HepG2 (cell line): Measurements from ENCODE around the gene GNAI2. TPM values are rescaled to one million over a fixed set of nuclear protein-coding genes. Genes with fewer than 3 reads are reported as not detected.

Experiments
- DR1 ChIP-seq: sonication (generic); formaldehyde crosslinking; IDR thresholded peaks from 2 replicates; pipeline ENCODE4 v1.8.0; 2021; ENCODE audit warnings: mild to moderate bottlenecking, missing genetic modification reagents, inconsistent platforms
- ETV6 ChIP-seq: sonication (generic); formaldehyde crosslinking; conservative IDR thresholded peaks from 2 replicates; pipeline ENCODE4 v1.4.0; 2020; ENCODE audit warnings: missing genetic modification reagents
- FLYWCH1 ChIP-seq: sonication (generic); formaldehyde crosslinking; IDR thresholded peaks from 2 replicates; pipeline ENCODE4 v1.8.1; 2023; ENCODE audit warnings: mild to moderate bottlenecking, missing genetic modification reagents
- MEF2D ChIP-seq: sonication (generic); formaldehyde crosslinking; IDR thresholded peaks from 2 replicates; pipeline ENCODE4 v1.5.1; 2020; ENCODE audit warnings: mild to moderate bottlenecking, missing genetic modification reagents
- NFE2 ChIP-seq: sonication (generic); formaldehyde crosslinking; IDR thresholded peaks from 2 replicates; pipeline ENCODE4 v1.4.0; 2020; ENCODE audit warnings: missing genetic modification reagents
- PCBP2 ChIP-seq: fragments of 200-400 bp; formaldehyde crosslinking; optimal IDR thresholded peaks from 2 replicates; pipeline ENCODE3; 2018; ENCODE audit warnings: low read length, low read depth; ENCODE audit not compliant: poor library complexity, severe bottlenecking
- ZBTB1 ChIP-seq: sonication (generic); formaldehyde crosslinking; IDR thresholded peaks from 2 replicates; pipeline ENCODE4 v1.4.0; 2020; ENCODE audit warnings: missing genetic modification reagents, borderline replicate concordance
- ZNF558 ChIP-seq: sonication (generic); formaldehyde crosslinking; IDR thresholded peaks from 2 replicates; pipeline ENCODE4 v1.9.0; 2022; ENCODE audit warnings: mild to moderate bottlenecking, missing genetic modification reagents, borderline replicate concordance
- ZNF569 ChIP-seq: sonication (generic); formaldehyde crosslinking; IDR thresholded peaks from 2 replicates; pipeline ENCODE4 v1.5.0; 2020; ENCODE audit warnings: mild to moderate bottlenecking, missing genetic modification reagents, moderate library complexity, borderline replicate concordance
- ZNF782 ChIP-seq: sonication (generic); formaldehyde crosslinking; IDR thresholded peaks from 2 replicates; pipeline ENCODE4 v1.4.0; 2020; ENCODE audit warnings: missing genetic modification reagents, mild to moderate bottlenecking, borderline replicate concordance
- polyA plus RNA-seq, 8 experiments: library from polyadenylated mRNA; depleted of rRNA in 3 of 8; stranded (reverse) in 7 of 8; unstranded in 1 of 8; fragments of >200 nt; fragmentation: Illumina TruSeq in 4 of 8; extraction: Trizol in 4 of 8; gene quantifications; 2 replicates each; pipeline versions ENCODE4 v1.2.1 to v1.2.3, GENCODE V29; 2011 to 2016; ENCODE audit warnings: low read depth in 4 of 8, missing spikeins in 1 of 8, mixed read lengths in 1 of 8; ENCODE audit not compliant: insufficient read depth in 1 of 8
- total RNA-seq, 5 experiments: library from RNA; depleted of rRNA; stranded (reverse); fragments of >200 nt; fragmentation: Illumina TruSeq; extraction: Trizol; gene quantifications; 2 replicates each; pipeline ENCODE4 v1.2.3, GENCODE V29; 2016; ENCODE audit warnings: low read depth in 1 of 5
- TF ChIP-seq, protein P1 (sequence below): sonication (generic); formaldehyde crosslinking; IDR thresholded peaks from 2 replicates; pipeline ENCODE4 v1.4.0; 2020; ENCODE audit warnings: missing genetic modification reagents
- TF ChIP-seq, protein P2 (sequence below): sonication (generic); formaldehyde crosslinking; IDR thresholded peaks from 2 replicates; pipeline ENCODE4 v1.8.0; 2022; ENCODE audit warnings: missing genetic modification reagents, mild to moderate bottlenecking, borderline replicate concordance

The GNAI2 gene
- total and polyA plus RNA-seq, 2 of the 13 experiments (the other 11 are each of a cell fraction or from before 2014, with no cell fraction given) = 51.1 to 66.2 TPM

DNA sequence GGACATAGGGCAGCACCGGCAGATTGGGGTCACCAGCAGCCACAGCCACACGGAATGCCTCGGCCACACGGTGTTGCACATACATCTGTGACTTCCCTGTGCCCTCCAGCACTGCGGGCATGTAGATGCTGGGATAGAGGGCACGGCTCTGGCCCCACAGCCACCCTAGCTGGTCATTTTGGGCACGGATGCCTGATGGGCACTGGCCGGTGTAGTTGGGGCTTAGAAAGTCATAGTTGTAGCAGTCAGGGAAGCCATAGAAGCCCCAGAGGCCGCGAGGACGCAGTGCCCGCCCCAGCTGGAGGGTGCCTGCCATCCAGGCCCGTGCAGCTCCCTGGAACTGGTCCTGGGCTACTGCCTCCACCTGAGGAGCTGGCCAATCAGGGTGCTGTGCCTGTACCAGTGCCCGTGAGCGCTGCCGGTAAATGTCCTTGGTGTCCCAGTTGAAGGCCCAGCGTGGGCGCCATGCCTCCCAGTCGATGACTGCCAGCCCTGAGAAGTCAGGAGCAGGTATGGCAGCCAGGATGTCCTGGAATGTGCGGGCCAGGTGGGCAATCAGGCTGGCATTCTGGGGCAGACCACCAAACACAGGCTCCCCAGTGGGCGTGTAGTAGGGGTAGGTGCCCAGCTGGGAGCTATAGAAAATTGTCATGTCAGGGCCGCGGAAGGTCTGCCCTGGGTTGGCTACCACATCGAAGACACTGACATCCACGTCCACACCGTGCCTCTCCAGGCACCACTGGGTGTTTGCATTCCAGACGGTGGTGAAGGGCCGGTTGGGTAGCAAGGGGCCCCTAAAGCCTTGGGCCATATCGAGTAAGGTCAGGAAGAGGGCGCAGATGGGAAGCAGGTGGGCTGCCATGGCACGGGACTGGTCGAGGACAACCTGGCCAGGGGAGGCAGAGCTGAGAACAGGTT lies 66.3 kb downstream of the GNAI2 start (continued):
- TF ChIP-seq, protein P1, sequence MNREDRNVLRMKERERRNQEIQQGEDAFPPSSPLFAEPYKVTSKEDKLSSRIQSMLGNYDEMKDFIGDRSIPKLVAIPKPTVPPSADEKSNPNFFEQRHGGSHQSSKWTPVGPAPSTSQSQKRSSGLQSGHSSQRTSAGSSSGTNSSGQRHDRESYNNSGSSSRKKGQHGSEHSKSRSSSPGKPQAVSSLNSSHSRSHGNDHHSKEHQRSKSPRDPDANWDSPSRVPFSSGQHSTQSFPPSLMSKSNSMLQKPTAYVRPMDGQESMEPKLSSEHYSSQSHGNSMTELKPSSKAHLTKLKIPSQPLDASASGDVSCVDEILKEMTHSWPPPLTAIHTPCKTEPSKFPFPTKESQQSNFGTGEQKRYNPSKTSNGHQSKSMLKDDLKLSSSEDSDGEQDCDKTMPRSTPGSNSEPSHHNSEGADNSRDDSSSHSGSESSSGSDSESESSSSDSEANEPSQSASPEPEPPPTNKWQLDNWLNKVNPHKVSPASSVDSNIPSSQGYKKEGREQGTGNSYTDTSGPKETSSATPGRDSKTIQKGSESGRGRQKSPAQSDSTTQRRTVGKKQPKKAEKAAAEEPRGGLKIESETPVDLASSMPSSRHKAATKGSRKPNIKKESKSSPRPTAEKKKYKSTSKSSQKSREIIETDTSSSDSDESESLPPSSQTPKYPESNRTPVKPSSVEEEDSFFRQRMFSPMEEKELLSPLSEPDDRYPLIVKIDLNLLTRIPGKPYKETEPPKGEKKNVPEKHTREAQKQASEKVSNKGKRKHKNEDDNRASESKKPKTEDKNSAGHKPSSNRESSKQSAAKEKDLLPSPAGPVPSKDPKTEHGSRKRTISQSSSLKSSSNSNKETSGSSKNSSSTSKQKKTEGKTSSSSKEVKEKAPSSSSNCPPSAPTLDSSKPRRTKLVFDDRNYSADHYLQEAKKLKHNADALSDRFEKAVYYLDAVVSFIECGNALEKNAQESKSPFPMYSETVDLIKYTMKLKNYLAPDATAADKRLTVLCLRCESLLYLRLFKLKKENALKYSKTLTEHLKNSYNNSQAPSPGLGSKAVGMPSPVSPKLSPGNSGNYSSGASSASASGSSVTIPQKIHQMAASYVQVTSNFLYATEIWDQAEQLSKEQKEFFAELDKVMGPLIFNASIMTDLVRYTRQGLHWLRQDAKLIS (CRISPR knock-in tag) = no peak
- TF ChIP-seq PCBP2 (no peak), NFE2 (CRISPR knock-in tag) (no peak), DR1 (CRISPR knock-in tag) (no peak), FLYWCH1 (CRISPR knock-in tag) (no peak), MEF2D (CRISPR knock-in tag) (no peak), ETV6 (CRISPR knock-in tag) (no peak), ZNF782 (no peak), ZBTB1 (CRISPR knock-in tag) (no peak), ZNF558 (CRISPR knock-in tag) (peak; percentile 8; the same call in 1 of the 2 replicates), ZNF569 (CRISPR knock-in tag) (no peak)
- TF ChIP-seq, protein P2, sequence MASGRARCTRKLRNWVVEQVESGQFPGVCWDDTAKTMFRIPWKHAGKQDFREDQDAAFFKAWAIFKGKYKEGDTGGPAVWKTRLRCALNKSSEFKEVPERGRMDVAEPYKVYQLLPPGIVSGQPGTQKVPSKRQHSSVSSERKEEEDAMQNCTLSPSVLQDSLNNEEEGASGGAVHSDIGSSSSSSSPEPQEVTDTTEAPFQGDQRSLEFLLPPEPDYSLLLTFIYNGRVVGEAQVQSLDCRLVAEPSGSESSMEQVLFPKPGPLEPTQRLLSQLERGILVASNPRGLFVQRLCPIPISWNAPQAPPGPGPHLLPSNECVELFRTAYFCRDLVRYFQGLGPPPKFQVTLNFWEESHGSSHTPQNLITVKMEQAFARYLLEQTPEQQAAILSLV (CRISPR knock-in tag) = no peak
